Measurements from ENCODE around the gene BATF3. TPM values are rescaled to one million over a fixed set of nuclear protein-coding genes. Genes with fewer than 3 reads are reported as not detected.

The BATF3 gene
- total RNA-seq, 1 donor from 2014 or later = 0.72 TPM

DNA sequence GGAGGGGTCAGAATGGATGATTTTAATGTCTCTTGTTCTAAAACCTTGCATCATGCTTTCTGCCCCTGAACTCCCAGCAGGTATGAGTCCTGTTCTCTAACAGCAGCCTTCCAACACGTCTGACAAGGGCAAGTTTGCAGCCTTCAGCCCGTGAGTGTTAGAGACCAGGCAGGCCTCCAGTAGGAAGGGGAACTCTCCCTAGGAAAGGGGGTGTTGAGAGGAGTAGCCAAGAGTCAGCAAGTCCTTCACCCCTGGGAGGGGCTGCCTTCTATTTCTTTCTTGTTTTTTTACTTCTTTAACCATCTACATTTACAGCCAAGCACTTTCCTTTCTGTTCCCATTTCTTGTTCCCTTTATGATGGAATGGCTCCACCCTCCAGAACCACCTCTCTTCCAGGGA, 14.2 kb downstream of the BATF3 start:
- Mint-ChIP-seq H3K36me3 (no peaks in the 10 kb centered on the region), H3K9me3 (no peaks in the 10 kb centered on the region), H3K4me3 (no peak overlapping the region), H3K27me3 (peaks cover 48% of the 10 kb centered on the region), H3K27ac (no peak overlapping the region), H3K4me1 (ENCODE audit: unreplicated experiment) (no peaks in the 10 kb centered on the region)
- TF ChIP-seq, protein P1, sequence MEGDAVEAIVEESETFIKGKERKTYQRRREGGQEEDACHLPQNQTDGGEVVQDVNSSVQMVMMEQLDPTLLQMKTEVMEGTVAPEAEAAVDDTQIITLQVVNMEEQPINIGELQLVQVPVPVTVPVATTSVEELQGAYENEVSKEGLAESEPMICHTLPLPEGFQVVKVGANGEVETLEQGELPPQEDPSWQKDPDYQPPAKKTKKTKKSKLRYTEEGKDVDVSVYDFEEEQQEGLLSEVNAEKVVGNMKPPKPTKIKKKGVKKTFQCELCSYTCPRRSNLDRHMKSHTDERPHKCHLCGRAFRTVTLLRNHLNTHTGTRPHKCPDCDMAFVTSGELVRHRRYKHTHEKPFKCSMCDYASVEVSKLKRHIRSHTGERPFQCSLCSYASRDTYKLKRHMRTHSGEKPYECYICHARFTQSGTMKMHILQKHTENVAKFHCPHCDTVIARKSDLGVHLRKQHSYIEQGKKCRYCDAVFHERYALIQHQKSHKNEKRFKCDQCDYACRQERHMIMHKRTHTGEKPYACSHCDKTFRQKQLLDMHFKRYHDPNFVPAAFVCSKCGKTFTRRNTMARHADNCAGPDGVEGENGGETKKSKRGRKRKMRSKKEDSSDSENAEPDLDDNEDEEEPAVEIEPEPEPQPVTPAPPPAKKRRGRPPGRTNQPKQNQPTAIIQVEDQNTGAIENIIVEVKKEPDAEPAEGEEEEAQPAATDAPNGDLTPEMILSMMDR (conservative IDR thresholded peaks at IDR 0.05) = no peak
- no peak for DNase-seq (ENCODE audit: extremely low spot score, unreplicated experiment)

DNA sequence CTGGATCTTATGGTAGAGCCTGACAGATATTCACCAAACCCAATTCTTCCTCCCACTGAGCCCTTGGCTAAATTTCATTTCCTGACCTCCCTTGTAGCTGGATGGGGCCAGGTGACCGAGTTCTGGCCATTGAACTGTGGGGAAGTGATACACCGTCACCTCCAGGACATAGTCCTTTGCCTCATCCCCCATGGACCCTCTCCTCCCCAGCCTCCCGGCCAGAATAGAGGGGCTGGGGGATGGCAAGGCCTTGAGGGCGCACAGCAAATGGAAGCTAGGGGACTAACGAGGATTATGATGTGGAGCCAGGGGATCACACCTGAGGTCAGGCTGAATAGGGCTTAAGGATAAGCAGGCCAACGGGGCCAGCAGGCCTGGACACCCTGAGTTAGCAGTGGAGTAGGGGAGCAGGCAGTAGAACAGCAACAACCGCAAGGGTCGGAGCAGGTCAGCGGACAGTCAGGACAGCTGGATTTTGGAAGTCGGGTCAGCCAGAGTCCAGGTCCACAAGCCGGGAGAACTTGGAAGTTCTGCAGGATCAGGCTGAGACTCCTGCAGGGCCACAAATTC, 15.0 kb downstream of the BATF3 start:
- H3K27ac Mint-ChIP-seq = no peak overlapping the region
- no peaks in the 10 kb centered on the region for H3K9me3 Mint-ChIP-seq
- peaks cover 51% of the 10 kb centered on the region for H3K27me3 Mint-ChIP-seq
- TF ChIP-seq, protein P1 (conservative IDR thresholded peaks at IDR 0.05) = no peak
- no peak overlapping the region for H3K4me3 Mint-ChIP-seq
- DNase-seq (ENCODE audit: extremely low spot score, unreplicated experiment) = no peak
- no peaks in the 10 kb centered on the region for H3K36me3 Mint-ChIP-seq
- no peaks in the 10 kb centered on the region for H3K4me1 Mint-ChIP-seq (ENCODE audit: unreplicated experiment)

DNA sequence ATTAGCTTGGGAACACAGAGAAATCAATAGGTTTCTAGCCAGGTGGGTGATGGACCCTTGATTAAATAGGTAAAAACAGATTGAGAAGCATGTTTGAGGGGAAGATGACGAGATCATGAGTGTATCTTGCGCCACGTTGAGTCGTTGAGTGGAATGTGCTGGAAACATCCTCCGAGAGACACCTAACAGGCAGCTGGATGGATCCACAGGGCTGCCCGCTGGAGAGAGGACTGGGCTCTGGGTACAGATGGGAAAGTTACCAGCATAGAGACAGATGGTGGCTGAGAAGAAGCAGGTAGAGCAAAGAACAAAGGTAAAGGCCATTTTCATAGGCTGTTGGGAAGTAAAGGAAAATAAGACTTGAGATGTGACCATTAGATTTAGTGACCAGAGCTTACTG, 15.6 kb downstream of the BATF3 start:
- Mint-ChIP-seq H3K4me3 (no peak overlapping the region), H3K27ac (no peak overlapping the region), H3K36me3 (no peaks in the 10 kb centered on the region), H3K27me3 (peaks cover 51% of the 10 kb centered on the region), H3K4me1 (ENCODE audit: unreplicated experiment) (no peaks in the 10 kb centered on the region), H3K9me3 (no peaks in the 10 kb centered on the region)
- TF ChIP-seq, protein P1 (conservative IDR thresholded peaks at IDR 0.05) = no peak
- DNase-seq (ENCODE audit: extremely low spot score, unreplicated experiment) = no peak

DNA sequence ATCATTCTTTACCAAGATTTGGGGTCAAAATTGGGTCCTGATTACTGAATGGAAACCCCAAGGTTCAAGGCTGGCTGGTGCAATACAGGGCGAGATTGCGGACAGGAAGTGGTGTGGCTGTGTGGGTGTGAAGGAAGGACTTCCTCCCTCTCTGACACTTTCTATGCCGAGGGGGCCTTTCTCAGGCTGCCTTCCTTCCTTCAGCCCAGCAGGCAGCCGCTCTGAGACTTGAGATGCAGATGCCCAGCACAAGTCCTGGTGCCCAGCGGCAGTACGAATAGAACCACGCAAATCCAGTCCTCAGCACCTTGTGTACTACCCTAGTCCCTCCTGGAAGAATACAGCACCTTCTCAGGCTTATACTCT, 16.3 kb downstream of the BATF3 start:
- no peak for DNase-seq (ENCODE audit: extremely low spot score, unreplicated experiment)
- Mint-ChIP-seq H3K27me3 (peaks cover 51% of the 10 kb centered on the region), H3K4me1 (ENCODE audit: unreplicated experiment) (no peaks in the 10 kb centered on the region), H3K36me3 (no peaks in the 10 kb centered on the region), H3K4me3 (no peak overlapping the region), H3K27ac (no peak overlapping the region), H3K9me3 (no peaks in the 10 kb centered on the region)
- TF ChIP-seq, protein P1 (conservative IDR thresholded peaks at IDR 0.05) = no peak

DNA sequence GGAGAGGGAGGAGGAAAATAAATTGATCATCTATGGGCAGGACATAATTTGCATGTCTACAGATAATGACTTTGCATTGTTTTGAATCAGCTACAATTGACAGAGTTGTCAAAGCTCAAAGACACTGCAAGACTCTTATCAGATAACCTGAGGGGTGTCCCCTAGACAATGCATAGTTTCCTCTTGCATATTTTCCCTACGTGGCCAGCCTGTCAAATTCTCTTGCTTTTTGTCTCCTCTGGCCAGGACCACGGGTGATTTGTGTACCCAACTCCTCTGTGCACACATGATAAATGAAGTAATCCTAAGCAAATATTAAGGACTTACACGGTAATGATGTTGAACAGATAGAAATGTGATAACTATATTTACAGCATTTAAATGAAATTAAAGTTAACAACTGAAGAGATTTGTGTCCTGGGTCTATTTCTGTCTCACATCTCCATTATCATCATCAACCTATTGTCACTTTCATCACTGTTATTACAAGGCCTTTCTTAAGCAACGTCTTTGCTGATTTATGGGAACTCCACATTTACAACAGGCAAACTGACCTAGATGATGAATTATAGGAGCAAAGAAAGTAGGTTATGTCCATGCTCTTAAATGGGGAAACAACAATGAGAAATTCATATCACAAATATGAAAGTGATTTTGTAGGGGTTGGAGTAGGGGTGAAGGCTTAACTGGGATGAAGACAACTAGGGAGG, 18.8 kb downstream of the BATF3 start:
- Mint-ChIP-seq H3K4me1 (ENCODE audit: unreplicated experiment) (no peaks in the 10 kb centered on the region), H3K27me3 (peaks cover 39% of the 10 kb centered on the region), H3K36me3 (no peaks in the 10 kb centered on the region), H3K27ac (no peak overlapping the region), H3K9me3 (no peaks in the 10 kb centered on the region), H3K4me3 (no peak overlapping the region)
- no peak for DNase-seq (ENCODE audit: extremely low spot score, unreplicated experiment)
- TF ChIP-seq, protein P1 (conservative IDR thresholded peaks at IDR 0.05) = no peak

Data from type B pancreatic cell (in vitro differentiated cells).